8988T (cell line): ENCODE results near the gene ADIPOQ.
"Not testable (repeated sequence)": the region's sequence is repeated elsewhere in the genome, so short reads cannot be mapped to it uniquely, and the experiment has no call there.

Experiments
- DNase-seq: peaks from one replicate; pipeline ENCODE4 v3.0.0; 2011

The ADIPOQ gene

DNA sequence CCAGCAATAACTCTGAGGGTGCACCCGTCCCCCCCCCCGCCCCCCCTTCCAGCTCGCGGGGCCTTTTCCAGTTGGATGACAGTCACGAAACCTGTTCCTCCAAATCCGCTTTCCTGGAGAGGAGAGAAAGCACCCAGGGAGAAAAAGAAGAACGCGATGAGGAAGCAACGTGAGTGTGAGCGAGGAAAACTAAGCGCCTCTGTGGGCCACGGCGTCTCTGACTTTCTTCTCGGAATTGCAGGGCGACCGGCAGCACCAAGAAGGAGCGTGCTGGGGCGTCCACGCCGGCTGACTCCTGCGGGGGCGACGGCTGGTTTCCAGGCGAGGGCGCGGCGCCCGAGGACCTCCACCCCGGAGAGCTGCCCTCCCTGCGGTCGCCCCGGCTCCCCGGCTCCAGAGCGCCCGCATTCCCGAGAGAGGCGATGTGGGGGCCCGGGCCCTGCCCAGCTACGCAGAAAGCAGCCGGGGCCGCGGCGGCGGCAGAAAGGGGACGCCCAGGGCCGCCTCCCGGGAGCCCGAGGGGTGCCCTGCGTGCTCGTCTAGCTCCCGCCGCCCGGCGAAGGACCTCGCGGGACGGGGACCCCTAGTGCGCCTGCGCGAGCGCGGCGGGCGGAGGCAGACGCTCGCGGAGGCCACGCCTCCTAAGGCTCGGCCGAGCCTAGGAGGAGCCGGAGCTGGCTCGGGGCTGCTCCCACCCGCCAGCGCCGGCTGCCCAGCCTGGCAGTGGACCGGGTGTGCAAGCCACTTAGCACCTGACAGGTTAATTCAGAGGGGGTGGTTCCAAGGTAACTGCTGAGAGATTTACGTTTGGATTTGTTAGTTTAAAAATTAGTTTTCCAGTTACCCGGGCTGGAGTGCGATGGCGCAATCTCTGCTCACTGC lies 15.3 kb upstream of the ADIPOQ start:
- peak; percentile 99 for DNase-seq

DNA sequence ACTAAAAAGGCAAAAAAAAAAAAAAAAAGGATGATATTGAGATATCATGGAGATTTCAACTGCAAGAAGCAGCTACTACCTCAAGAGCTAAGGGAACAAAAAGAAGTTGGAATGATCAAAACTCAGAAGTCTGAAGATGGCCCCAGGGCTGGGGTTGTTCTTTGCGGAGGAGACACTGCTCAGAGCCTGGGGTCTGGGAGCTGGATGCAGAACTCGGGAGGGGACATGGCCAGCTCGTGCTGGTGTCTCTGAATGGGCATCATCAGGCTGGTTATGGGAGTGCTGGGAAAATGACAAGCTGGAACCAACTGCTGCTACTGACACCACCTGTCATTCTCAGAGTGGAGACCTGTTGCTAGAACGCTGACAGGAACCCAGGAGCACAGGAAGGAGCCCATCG lies 14.2 kb upstream of the ADIPOQ start:
- DNase-seq: no peak

DNA sequence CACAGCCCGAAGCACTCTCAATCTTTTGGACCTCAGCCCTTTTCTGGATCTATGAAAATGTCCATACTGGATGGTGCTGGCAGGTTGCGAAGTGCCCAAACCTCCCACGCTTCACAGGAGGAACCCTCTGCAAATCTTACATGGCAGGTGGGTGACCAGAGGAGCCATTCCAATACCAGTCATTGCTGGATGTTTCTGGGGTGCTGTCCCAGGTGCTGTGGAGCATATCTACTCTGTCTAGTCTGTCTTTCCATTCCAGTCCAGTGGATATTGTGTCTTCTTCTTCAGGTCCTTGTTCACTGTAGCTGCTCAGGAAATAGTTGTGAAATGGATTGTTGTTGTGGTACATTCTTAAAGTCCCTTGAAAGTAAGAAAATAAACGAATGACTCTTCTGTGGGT lies 10.7 kb upstream of the ADIPOQ start:
- no peak for DNase-seq

DNA sequence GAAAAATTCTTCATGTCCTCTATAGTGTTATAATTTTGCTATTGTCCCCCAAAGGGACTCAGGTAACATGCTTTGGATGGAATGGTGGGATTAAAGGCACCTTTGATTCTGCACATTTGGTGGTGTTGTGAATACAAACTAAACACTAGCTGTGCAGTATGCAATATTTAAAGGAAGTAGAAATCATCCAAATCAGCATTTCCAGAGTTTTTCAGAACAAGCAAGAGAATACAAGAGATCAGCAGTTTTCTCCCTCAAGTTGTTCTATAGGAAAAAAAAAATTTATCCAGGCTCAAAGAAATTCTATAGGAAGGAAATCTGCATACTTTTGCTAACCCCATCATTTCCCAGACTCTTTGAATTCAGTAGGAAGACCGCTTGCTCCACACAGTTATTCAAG lies 10.2 kb upstream of the ADIPOQ start:
- DNase-seq: no peak

DNA sequence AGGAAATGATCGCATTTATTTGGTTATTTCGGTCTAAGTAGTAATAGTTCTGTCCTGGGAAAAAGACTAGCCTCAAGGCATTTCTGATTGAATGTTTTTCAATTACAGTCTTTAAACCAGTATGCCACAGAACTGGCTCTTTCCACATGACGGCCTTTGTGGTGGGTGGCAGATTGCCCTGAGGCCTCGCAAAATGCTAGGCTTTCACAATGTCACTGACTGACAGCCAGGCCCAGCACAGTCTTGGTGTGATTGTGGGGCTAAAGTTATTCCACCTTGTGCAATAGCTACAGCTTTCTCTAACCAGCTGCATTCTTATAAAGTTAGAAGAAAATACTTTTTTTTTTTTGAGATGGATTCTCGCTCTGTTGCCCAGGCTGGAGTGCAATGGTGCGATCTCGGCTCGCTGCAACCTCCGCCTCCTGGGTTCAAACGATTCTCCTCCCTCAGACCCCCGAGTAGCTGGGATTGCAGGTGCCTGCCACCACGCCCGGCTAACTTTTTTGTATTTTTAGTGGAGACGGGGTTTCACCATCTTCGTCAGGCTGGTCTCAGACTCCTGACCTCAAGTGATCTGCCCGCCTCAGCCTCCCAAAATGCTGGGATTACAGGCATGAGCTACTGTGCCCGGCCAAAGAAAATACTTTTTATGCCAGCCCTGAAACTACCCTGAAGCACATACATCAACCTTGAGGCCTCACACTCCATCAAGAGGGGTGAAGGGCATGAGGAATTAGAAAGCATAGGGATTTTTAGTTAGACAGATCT lies 2.5 kb upstream of the ADIPOQ start:
- DNase-seq: no peak

DNA sequence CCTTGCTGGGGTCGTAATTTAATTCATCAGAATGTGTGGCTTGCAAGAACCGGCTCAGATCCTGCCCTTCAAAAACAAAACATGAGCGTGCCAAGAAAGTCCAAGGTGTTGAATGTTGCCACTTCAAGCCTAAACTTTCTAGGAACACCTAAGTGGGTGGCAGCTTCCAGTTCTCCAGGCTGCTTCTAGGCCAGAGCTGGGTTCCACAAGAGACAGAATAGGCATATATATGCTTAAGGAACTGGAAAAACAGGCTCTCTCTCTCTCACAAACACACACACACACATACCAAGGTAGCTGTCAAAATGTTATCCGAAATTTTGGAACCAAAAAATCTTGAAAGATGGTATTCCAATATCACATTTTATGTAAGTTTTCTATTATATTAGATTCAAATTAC lies 890 bp upstream of the ADIPOQ start:
- no peak for DNase-seq

DNA sequence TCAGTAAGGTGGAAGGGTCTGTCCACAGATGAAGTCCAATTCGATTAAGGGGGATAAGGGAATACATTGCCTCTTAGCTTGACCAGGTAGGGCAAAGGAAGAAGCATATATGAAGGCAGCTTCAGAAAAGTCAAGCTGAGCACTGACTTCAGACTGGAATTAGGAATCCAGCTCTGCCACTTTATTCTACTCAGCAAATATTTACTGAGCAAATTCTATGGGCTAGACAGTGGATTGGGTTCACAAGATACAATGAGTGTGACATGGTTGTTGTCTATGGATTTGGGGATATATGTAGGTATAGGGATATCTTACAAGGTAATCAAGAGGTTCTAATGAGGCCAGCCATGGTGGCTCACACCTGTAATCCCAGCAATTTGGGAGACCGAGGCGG lies 526 bp downstream of the ADIPOQ start:
- DNase-seq: no peak

DNA sequence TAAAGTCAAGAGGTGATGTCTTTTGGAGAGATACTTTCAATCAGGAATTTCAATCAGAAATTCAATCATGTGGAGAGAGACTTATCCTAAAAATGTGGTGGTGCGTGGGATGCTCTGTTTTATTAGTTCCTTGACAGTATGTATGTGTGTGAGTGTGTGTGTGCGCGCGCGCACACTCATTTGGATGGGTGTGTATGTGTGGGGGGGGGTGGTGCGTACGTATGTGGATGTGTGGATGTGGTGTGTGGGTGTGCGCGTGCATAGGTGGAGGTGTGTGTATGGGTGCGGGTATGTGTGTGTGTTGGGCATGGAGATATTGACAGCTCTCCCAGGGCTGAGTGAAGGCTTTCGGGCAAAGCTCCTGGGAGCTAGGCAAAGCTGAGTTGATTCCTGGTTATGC lies 2.4 kb downstream of the ADIPOQ start:
- DNase-seq: no peak

DNA sequence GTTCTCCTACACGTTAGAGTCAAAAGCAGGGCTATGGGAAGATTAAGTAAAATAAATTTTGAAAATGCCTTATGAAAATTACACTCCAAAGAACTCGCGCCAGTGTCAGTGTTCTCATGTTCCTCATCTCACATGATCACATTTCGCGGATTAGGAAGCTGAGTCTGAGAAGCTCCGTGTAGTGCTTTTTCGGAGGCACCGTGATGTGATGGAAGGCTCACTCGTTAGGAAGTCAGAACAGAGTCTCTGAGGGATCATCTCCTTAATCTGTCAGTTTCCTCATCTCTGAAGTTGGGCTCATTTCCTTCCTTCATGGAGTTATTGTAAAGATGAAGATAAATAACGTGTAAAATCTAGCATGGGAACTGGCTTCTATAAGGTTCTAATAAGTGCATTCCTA lies 3.2 kb downstream of the ADIPOQ start:
- DNase-seq: no peak

DNA sequence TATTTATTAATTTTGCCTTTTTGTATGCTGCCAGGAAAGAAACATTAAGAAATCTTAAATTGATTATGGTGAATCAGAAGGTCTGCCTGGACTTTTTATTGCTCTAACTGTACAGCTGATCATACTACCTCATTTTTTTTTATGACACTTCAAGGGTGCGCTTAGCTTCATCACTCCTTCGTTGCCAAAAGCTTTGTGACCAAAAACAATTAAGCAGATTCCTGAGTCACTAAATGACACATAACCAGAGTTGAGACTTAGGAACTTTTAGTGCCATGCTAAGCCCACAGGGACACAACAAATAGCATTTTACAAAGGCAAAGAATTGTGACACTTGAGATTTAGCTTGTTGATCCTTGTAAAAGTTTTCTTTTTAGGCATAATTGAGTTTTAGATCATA lies 4.9 kb downstream of the ADIPOQ start:
- no peak for DNase-seq

DNA sequence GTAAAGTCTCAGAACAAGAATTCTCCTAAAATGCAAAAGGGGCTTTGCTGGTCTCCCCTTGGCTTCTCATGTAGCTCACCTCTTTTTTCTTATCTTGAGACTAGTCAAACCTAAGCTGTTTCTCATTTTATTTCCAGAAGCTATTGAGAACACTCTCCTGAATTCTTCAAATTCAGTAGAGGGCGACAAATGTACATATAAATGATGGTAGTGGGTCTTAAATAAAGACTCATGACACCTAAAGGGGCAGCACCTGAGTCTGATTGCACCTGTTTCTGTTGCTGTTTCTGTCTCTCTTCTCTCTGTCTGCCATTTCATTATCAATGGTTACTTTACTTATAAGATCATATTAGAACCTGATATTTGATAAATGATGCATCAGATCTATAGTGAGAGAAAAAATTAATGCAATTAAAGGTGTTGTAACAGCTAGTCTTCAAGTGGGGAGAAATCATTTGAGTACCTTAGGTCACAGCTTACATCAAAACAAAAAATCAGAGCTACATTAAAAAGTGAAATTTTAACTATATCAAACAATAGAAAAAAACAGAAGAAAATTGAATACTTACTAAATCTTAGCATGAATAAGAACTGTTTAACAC lies 7.0 kb downstream of the ADIPOQ start:
- DNase-seq: peak; percentile 52

DNA sequence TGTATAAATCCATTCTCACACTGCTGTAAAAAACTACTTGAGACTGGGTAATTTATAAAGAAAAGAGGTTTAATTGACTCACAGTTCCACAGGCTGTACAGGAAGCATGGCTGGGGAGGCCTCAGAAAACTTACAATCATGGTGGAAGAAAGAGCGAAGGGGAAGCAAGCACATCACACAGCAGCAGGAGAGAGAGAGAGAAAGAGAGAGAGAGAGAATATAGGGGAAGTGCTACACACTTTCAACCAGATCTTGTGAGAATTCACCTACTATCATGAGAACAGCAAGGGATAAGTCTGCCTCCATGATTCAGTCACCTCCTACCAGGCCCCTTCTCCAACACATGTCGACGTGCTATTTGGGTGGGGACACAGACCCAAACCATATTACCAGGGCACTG lies 9.3 kb downstream of the ADIPOQ start:
- not testable (repeated sequence) for DNase-seq

DNA sequence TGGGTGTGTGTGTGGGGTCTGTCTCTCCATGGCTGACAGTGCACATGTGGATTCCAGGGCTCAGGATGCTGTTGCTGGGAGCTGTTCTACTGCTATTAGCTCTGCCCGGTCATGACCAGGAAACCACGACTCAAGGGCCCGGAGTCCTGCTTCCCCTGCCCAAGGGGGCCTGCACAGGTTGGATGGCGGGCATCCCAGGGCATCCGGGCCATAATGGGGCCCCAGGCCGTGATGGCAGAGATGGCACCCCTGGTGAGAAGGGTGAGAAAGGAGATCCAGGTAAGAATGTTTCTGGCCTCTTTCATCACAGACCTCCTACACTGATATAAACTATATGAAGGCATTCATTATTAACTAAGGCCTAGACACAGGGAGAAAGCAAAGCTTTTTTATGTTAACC lies 10.5 kb downstream of the ADIPOQ start:
- no peak for DNase-seq

DNA sequence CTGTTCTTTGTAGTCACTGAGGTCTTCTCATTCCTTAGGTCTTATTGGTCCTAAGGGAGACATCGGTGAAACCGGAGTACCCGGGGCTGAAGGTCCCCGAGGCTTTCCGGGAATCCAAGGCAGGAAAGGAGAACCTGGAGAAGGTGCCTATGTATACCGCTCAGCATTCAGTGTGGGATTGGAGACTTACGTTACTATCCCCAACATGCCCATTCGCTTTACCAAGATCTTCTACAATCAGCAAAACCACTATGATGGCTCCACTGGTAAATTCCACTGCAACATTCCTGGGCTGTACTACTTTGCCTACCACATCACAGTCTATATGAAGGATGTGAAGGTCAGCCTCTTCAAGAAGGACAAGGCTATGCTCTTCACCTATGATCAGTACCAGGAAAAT lies 11.6 kb downstream of the ADIPOQ start:
- DNase-seq: no peak

DNA sequence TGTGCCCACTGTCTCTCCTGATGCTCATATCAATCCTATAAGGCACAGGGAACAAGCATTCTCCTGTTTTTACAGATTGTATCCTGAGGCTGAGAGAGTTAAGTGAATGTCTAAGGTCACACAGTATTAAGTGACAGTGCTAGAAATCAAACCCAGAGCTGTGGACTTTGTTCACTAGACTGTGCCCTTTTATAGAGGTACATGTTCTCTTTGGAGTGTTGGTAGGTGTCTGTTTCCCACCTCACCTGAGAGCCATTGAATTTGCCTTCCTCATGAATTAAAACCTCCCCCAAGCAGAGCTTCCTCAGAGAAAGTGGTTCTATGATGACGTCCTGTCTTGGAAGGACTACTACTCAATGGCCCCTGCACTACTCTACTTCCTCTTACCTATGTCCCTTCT lies 12.4 kb downstream of the ADIPOQ start:
- no peak for DNase-seq

DNA sequence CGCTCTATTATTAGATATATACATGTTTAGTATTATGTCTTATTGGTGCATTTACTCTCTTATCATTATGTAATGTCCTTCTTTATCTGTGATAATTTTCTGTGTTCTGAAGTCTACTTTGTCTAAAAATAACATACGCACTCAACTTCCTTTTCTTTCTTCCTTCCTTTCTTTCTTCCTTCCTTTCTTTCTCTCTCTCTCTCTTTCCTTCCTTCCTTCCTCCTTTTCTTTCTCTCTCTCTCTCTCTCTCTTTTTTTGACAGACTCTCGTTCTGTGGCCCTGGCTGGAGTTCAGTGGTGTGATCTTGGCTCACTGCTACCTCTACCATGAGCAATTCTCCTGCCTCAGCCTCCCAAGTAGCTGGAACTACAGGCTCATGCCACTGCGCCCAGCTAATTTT lies 15.2 kb downstream of the ADIPOQ start:
- DNase-seq: no peak

DNA sequence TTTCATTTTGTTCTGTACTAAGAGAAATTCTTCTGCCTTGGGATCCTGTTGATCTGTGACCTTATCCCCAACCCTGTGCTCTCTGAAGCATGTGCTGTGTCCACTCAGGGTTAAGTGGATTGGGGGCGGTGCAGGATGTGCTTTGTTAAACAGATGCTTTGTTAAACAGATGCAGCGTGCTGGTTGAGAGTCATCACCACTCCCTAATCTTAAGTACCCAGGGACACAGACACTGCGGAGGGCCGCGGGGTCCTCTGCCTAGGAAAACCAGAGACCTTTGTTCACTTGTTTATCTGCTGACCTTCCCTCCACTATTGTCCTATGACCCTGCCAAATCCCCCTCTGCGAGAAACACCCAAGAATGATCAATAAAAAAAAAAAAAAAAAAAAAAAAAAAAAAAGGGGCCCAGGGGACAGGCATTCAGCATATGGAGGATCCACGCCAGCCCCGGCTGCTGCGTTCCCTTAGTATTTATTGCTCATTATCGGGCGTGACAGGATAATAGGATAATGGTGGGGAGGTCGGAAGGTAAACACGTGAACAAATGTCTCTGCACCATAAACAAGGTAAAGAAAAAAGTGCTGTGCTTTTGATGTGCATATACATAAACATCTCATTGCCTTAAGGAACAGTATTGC lies 22.8 kb downstream of the ADIPOQ start:
- not testable (repeated sequence) for DNase-seq

DNA sequence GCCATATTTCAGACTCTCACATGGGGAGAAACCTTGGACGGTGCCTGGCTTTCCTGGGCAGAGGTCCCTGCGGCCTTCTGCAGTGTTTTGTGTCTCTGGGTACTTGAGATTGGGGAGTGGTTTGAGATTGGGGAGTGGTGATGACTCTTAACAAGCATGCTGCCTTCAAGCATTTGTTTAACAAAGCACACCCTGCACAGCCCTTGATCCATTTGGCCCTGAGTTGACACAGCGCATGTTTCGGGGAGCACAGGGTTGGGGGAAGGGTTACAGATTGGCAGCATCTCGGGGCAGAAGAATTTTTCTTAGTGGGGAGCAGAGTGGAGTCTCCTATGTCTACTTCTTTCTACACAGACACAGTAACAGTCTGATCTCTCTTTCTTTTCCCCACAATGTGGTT lies 23.6 kb downstream of the ADIPOQ start:
- not testable (repeated sequence) for DNase-seq

DNA sequence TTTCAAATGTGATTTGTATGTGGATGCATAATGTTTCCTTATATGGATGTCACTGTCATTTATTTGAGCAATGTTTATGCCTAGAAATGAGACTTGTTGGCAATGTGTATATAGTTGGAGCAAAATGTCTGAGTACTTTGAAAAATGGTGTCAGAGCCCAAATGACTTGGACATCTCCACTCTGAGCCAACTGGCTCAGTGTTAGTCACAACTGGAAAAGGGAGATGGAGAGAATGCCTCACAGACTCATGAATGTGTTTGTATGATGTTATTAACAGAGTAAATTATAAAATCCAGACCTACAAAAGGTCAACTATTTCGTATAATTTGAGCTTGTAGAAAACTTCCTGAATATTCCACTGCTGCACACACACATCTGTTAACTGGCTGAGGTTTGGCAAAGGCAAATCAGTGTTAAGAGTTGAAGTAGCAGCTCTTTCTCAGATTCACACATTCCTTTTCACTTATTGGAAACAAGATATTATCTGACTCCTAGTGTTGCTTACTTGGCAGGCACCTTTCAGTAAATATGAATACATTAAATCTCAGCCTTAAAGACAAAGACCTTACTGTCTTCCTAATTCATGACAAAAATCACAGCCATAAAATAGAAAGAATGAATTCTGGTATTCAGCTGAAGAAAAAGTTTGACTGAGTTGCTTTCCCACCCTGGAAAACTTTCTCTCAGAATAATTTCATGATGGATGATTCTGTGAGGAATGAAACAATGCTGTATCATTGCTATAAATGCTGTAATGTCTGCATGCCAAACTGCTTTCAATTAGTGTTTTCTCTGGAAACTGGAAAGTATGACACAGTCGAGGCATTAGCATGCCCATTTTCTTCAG lies 27.0 kb downstream of the ADIPOQ start:
- DNase-seq: no peak

DNA sequence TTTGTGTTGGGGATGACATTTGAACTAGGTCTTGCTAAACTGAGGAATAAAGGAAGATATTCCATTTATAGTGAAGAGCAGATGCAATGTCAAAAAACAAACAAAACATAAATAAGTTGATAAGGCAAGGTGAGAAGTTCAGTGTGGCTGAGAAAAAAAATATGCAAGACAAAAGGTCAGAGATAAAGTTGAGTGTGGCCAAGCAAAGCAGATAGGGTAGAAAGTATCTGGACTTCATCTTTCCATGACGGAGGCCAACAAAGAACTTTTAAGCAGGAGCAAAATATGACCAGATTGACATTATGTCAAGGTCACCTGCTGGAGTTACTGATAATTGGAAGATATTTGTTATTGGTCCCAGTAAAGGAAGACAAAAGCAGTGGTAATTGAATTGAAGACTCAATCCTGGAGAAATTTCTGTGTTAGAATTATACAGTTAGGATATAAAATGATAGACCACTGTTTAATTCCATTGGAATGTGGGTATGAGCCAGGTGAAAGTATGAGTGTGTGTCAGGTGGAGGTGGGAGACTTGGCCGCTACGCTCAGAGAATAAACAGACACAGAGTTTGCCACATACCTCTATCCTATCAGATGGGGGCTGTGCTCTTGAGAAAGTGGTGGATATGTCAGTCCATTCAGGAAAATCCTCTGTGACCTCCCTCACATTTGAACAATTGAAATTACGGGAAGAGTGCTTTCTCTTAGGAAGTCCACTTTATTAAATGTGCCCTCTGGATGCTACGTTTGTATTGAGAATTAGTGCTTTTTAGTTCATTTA lies 28.1 kb downstream of the ADIPOQ start:
- no peak for DNase-seq

DNA sequence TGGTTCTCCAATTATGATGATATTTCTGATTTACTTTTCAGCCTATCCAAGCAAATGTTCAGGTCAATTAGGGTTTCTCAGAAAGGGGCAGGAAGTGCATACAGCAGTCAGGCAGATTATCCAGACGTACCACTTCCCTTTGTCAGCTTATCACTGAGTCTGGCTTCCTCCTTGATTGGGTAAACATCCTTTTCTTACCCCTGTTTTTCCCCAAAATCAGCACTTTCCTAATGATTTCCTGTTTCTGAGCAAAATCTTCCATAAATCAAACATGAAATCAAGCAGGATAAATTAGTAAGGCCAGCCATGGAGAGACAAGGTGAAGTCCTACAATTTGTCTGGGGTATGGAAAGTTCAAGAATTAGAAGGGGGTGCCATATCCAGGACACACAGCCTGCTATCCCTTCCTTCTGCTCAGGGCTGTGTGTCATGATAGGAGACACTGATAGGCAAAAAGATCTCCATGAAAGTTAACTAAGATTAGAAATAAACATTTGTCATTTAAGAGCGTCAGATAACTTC lies 29.0 kb downstream of the ADIPOQ start:
- no peak for DNase-seq
